Measurements from ENCODE around the gene KCNH3.
"Not testable (repeated sequence)": the region's sequence is repeated elsewhere in the genome, so short reads cannot be mapped to it uniquely, and the experiment has no call there.

The KCNH3 gene

DNA sequence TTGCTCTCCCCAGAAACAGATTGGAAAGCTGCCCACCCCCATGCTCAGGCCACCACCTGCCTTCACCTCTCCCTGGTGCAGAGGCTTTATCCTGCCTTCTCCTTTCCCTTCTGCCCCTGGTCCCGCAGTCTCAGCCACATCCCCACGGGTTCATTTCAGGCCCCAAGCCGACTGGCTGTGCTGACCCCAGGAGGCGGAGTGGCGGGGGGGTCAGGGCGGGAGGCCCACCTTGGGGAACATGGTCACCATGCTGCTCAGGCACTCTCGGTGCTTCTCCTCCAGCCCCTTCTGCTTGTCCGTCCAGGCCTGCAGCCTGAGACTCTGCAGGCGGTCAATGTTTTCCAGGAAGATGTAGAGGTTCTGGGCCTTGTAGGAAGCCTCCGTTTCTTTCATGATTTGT is 59.7 kb downstream of the KCNH3 start:
- no peak for DNase-seq

DNA sequence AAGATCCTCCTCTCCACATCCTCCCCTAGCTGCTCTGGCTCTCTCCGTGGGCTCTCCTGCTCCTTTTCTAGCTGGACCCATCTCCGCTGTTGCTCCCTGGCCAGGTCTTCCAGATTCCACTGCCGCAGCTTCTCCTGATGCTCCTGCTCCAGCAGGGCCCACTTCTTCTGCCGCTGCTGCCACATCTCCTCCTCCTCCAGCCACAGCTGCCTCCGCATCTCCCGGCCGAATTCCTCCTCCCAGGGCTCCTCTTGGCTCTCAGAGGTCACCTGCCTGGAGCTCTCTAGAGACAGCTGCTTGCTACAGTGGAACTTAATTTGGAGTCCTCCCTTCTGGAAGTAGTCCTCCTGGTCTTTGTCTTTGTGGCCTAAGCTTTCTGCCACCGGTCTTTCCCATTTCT is 61.1 kb downstream of the KCNH3 start:
- no peak for DNase-seq

DNA sequence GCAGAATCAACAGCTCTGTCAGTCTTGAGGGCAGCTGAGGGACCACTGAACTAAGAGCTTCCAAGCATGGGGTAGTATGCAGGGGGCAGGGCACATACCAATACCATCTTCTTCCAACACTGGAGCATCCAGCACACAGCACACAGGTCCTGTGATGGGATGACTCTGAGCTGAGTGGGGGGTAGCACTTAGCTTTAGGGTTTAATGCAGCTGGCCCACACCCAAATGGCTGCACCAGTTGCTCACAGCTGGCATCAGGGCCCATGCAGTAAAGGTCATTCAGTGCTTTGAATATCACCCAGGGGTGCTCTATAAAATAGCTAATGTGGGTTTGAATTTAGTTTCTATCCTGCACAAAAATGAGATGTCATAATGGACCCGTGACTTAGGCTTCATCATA is 64.9 kb downstream of the KCNH3 start:
- no peak for DNase-seq

DNA sequence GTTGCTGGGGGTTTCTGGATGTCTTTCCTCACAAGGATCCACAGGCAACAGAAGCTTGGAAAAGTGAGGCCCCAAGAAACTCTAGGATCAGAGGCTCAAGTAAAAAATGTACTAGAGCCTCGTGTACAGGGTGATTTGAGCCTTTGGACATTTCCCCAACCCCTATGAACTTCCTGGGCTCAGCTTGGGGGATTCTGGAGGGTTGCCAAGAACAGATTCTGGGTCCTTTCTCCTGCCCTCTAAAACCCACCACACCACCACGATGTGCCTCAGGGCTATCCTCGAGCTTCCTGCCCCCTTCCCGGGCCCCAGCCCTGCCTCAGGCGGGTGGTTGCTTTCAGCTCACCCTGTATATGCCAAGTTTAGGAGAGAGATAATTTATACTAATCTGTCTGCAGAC is 66.0 kb downstream of the KCNH3 start:
- no peak for DNase-seq

DNA sequence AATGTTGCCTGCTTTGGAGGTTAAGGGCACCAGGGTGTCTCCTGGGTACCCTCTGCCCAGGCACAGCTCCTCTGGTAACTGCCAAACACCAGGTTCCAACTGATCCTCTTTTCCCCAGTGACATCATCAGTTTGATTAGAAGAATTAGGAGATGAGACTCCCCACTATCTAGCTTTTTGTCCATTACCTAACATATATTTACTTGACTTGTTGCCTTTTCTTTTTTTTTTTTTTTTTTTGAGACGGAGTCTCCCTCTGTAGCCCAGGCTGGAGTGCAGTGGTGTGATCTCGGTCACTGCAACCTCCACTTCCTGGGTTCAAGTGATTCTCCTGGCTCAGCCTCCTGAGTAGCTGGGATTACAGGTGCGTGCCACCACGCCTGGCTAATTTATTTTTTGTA is 66.7 kb downstream of the KCNH3 start, which contains the start of gene FAM186B:
TSS of gene FAM186B (minus strand) at position 101 of the 400 bp plus-strand sequence. CDS start 162 bp downstream, outside the sequence.
- not testable (repeated sequence) for DNase-seq

Data from activated CD4-positive, alpha-beta T cell treated with anti-CD3 and anti-CD28 coated beads, Interleukin-2, amount 50 U/mL, for 4 hours (primary cell).